Tibial nerve (tissue), 3 donors: Measurements from ENCODE around the gene MAP3K15.

Experiments used
- EP300 ChIP-seq, 2 donors: sonication (generic); formaldehyde crosslinking; IDR thresholded peaks; one replicate each; pipeline ENCODE4 v1.6.1; 2017; ENCODE audit warnings: antibody characterized with exemption in 2 of 2, mild to moderate bottlenecking in 1 of 2
- POLR2A ChIP-seq, 2 donors: fragments of 450-650 bp; IDR thresholded peaks; one replicate each; pipeline ENCODE4 v1.6.1; 2017; ENCODE audit warnings: antibody characterized with exemption in 2 of 2, mild to moderate bottlenecking in 2 of 2, moderate library complexity in 2 of 2

DNA sequence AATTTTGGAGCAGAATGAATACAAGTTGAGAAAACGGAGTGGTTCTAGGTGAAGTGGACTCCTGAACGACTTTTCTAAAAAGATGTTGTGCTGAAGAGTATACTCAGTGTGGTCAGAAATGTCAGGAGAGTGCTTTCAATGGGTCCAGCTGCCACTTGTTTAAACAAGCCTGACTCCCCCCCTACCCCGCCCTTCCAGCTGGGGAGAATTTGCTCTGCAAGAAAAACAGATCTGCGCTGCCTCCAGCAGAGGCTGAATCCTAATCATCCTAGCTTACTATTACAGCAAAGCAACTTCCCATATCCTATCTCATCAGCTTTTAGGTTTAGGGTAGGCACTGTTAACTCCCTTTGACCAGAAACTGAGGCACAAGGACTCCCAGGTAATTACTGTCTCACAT lies 1.9 kb downstream of the MAP3K15 start:
- TF ChIP-seq EP300 (IDR thresholded peaks at IDR 0.05) (no peak), POLR2A (IDR thresholded peaks at IDR 0.05) (no peak)
